ENCODE results near the gene MAP1LC3B. TPM values are rescaled to one million over a fixed set of nuclear protein-coding genes. Genes with fewer than 3 reads are reported as not detected.

MAP1LC3B gene
- total RNA-seq, 1 donor from 2014 or later, result 46.2 TPM

DNA sequence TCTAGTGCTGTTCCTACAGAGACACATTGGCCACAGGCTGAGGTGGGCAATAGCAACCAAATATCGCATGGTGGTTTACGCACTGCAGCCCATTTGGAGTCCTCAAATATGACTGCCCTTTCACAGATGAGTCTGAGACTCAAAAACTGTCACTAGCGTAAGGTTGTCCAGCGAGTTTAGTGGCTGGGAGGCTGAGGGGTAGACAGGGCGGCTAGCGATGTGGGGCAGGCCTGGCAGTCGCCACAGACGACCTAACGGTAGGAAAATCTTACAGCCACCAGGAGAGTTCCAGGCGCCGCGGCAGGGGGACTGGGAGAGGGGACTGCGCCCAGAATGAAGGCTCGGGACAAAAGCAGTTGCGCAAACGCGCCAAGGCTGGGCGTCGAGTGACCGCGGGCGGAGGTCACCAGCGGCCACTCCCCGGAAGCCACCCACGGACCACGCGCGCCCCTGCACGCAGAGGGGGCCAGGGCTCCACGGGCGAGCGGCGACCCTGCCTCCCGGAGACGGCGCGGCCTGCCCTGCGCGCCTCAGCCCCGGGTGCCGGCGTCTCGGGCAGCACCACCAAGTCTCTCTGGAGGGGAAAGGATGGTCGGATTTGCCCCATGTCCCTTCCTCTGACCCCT is 699 bp upstream of the MAP1LC3B start:
- H3K27ac Mint-ChIP-seq, result peak overlapping the region; percentile 98
- H3K9me3 Mint-ChIP-seq (ENCODE audit: low read depth), result no peaks in the 10 kb centered on the region
- H3K27me3 Mint-ChIP-seq, result no peaks in the 10 kb centered on the region
- H3K4me1 Mint-ChIP-seq (ENCODE audit: low read depth), result peaks cover 40% of the 10 kb centered on the region
- H3K36me3 Mint-ChIP-seq (ENCODE audit: insufficient read depth), result peaks cover 4% of the 10 kb centered on the region
- H3K4me3 Mint-ChIP-seq (ENCODE audit: low read depth), result peak overlapping the region; percentile 83
- DNase-seq (ENCODE audit: low spot score, unreplicated experiment), result peak; percentile 35
- TF ChIP-seq, protein P1, sequence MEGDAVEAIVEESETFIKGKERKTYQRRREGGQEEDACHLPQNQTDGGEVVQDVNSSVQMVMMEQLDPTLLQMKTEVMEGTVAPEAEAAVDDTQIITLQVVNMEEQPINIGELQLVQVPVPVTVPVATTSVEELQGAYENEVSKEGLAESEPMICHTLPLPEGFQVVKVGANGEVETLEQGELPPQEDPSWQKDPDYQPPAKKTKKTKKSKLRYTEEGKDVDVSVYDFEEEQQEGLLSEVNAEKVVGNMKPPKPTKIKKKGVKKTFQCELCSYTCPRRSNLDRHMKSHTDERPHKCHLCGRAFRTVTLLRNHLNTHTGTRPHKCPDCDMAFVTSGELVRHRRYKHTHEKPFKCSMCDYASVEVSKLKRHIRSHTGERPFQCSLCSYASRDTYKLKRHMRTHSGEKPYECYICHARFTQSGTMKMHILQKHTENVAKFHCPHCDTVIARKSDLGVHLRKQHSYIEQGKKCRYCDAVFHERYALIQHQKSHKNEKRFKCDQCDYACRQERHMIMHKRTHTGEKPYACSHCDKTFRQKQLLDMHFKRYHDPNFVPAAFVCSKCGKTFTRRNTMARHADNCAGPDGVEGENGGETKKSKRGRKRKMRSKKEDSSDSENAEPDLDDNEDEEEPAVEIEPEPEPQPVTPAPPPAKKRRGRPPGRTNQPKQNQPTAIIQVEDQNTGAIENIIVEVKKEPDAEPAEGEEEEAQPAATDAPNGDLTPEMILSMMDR (IDR thresholded peaks at IDR 0.05; ENCODE audit: unreplicated experiment), result no peak

DNA sequence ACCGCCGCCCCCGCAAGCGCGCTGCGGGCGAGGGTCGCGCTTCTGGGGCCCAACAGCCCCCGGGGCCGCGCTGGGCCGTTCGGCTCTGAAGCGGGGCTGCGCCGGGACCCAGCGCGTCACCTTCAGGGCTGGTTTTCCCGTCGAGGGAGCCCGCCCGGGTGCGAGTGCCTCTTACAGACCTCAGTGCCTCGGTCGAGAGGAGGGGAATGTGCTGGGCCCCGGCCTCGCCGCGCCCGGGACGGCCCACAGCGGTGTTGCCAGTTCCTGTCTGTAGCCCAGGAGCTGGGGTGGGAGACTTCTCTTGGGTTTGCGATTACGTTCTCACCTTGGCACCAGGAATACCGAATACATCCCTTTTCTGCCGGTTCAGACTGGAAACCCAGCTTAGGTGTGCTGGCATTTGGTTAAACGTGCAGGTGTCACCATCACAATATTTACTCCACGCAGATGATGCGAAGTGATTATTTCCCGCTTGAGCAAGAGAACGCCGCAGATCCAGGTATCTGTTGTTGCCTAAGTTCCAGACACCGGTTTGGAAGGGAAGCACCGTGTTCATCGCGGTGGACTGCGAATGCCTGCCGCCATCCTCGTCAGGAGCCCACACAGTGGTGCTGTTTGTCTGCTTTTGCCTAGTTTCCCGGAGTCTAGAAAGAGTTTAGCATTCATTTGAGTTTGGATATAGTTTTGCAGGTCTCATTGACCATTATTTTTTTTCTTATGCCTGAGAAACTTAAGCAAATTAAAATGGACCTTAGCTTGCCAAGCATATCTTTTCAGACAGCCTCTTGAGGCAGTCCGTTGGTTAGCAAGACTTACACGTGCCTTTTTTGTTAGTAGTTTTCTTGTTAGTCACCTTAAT is 914 bp downstream of the MAP1LC3B start:
- peak overlapping the region; percentile 82 for H3K4me3 Mint-ChIP-seq (ENCODE audit: low read depth)
- no peaks in the 10 kb centered on the region for H3K9me3 Mint-ChIP-seq (ENCODE audit: low read depth)
- no peaks in the 10 kb centered on the region for H3K27me3 Mint-ChIP-seq
- H3K27ac Mint-ChIP-seq, result peak overlapping the region; percentile 95
- peaks cover 5% of the 10 kb centered on the region for H3K36me3 Mint-ChIP-seq (ENCODE audit: insufficient read depth)
- DNase-seq (ENCODE audit: low spot score, unreplicated experiment), result peak; percentile 28
- peaks cover 32% of the 10 kb centered on the region for H3K4me1 Mint-ChIP-seq (ENCODE audit: low read depth)
- TF ChIP-seq, protein P1 (IDR thresholded peaks at IDR 0.05; ENCODE audit: unreplicated experiment), result peak; percentile 14

DNA sequence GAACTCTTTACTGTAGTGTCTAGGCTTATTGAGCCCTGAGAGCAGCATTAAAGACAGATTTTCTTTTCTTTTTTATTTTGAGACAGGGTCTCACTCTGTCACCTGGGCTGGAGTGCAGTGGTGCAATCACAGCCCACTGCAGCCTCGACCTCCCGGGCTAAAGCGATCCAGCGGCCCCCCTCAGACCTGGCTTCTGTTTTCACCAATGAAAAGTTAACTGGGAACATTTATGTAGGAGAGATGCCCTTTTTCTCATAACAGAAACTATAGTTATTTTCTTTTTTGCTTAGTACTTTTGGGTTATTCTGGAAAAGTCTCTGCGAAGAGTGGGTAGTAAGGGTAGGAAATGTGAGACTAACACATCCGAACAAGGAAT is 1.5 kb downstream of the MAP1LC3B start:
- Mint-ChIP-seq H3K9me3 (ENCODE audit: low read depth) (no peaks in the 10 kb centered on the region), H3K4me1 (ENCODE audit: low read depth) (peaks cover 25% of the 10 kb centered on the region), H3K4me3 (ENCODE audit: low read depth) (peak overlapping the region; percentile 82), H3K27ac (peak overlapping the region; percentile 95), H3K27me3 (no peaks in the 10 kb centered on the region), H3K36me3 (ENCODE audit: insufficient read depth) (peaks cover 7% of the 10 kb centered on the region)
- no peak for DNase-seq (ENCODE audit: low spot score, unreplicated experiment)
- TF ChIP-seq, protein P1 (IDR thresholded peaks at IDR 0.05; ENCODE audit: unreplicated experiment), result no peak

DNA sequence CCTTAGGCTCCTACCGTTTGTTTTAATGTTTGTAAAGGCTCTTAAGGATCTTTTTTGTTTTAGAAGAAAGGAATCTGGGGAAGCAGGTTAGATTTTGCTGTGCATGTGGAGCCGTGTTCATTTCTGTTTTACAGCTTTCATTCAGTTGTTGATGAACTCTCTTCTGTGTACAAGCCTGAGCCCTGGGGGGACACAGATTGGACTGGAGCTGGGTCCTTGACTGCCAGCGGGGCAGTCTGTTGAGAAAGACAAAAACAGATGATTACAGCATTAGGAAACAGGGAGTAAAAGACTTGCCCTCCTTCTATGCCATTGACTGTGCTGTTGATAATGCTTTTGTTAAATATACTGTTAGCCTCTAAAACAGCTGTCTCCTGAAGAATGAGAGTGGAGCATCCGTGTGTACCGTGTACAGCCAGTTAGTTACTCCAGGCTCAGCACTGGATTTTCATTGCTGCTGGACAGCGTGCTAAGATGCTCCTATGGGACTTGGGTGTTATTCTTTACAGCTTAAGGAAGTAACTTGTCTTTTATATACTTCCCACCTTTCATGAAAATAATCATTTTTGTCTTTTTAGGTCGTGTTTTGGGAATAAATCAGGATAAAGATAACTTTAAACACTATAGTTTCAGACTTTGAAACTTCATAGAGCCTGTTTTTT is 3.2 kb downstream of the MAP1LC3B start:
- Mint-ChIP-seq H3K9me3 (ENCODE audit: low read depth) (no peaks in the 10 kb centered on the region), H3K4me3 (ENCODE audit: low read depth) (no peak overlapping the region), H3K36me3 (ENCODE audit: insufficient read depth) (peaks cover 12% of the 10 kb centered on the region), H3K27ac (no peak overlapping the region), H3K4me1 (ENCODE audit: low read depth) (peaks cover 19% of the 10 kb centered on the region), H3K27me3 (no peaks in the 10 kb centered on the region)
- DNase-seq (ENCODE audit: low spot score, unreplicated experiment), result no peak
- TF ChIP-seq, protein P1 (IDR thresholded peaks at IDR 0.05; ENCODE audit: unreplicated experiment), result no peak
